Neural cell (in vitro differentiated cells): ENCODE results near the gene GRK1. TPM values are rescaled to one million over a fixed set of nuclear protein-coding genes. Genes with fewer than 3 reads are reported as not detected.

Source experiments
- H2AFZ ChIP-seq: fragments of 200-600, 300-800 bp; sonication (generic), shearing (Covaris generic); 2 replicates; pipeline ENCODE4 v1.6.0; 2014; ENCODE audit warnings: low read depth, mild to moderate bottlenecking, antibody characterized with exemption, low read length, moderate library complexity
- H3F3A ChIP-seq: fragments of 200-600 bp; shearing (Covaris generic); 2 replicates; pipeline ENCODE4 v1.6.1; 2016; ENCODE audit warnings: mild to moderate bottlenecking, moderate library complexity, mixed read lengths, antibody characterized with exemption, low read length; ENCODE audit not compliant: insufficient read depth, poor library complexity, severe bottlenecking
- H3K27ac ChIP-seq: fragments of 200-600, 300-800 bp; sonication (generic), shearing (Covaris generic); 2 replicates; pipeline ENCODE4 v1.5.1; 2014; ENCODE audit warnings: mild to moderate bottlenecking, low read length, moderate library complexity
- H3K27me3 ChIP-seq: fragments of 300-800, 200-600 bp; sonication (generic), shearing (Covaris generic); 2 replicates; pipeline ENCODE4 v1.6.0; 2014; ENCODE audit warnings: mild to moderate bottlenecking, low read depth, low read length, moderate library complexity; ENCODE audit not compliant: insufficient read depth
- H3K36me3 ChIP-seq: fragments of 300-800, 200-600 bp; sonication (generic), shearing (Covaris generic); 2 replicates; pipeline ENCODE4 v1.5.1; 2014; ENCODE audit warnings: mild to moderate bottlenecking, antibody characterized with exemption, low read length, moderate library complexity; ENCODE audit not compliant: insufficient read depth
- H3K4me2 ChIP-seq: fragments of 300-800, 200-600 bp; sonication (generic), shearing (Covaris generic); 2 replicates; pipeline ENCODE4 v1.6.0; 2014; ENCODE audit warnings: mild to moderate bottlenecking, low read length
- H3K4me3 ChIP-seq: fragments of 300-800, 200-600 bp; sonication (generic), shearing (Covaris generic); 2 replicates; pipeline ENCODE4 v1.5.1; 2014; ENCODE audit warnings: mild to moderate bottlenecking, low read length, moderate library complexity
- H3K79me2 ChIP-seq: fragments of 200-600 bp; shearing (Covaris generic); replicated peaks from 2 replicates; pipeline ENCODE4 v1.6.0; 2014; ENCODE audit warnings: mild to moderate bottlenecking, low read length, moderate library complexity; ENCODE audit not compliant: insufficient read depth
- H3K9ac ChIP-seq: fragments of 300-800, 200-600 bp; sonication (generic), shearing (Covaris generic); 2 replicates; pipeline ENCODE4 v1.6.1; 2016; ENCODE audit warnings: mild to moderate bottlenecking, low read length, mixed read lengths
- H3K9me2 ChIP-seq: fragments of 200-600 bp; shearing (Covaris generic); 2 replicates; pipeline ENCODE4 v1.6.1; 2016; ENCODE audit warnings: mild to moderate bottlenecking, low read length, mixed read lengths; ENCODE audit not compliant: insufficient read depth
- H3K9me3 ChIP-seq: fragments of 200-600, 300-800 bp; sonication (generic), shearing (Covaris generic); 2 replicates; pipeline ENCODE4 v1.6.1; 2016; ENCODE audit warnings: mild to moderate bottlenecking, mixed run types, low read length, moderate library complexity, mixed read lengths
- H4K20me1 ChIP-seq: fragments of 200-600 bp; shearing (Covaris generic); 2 replicates; pipeline ENCODE4 v1.6.1; 2016; ENCODE audit warnings: mild to moderate bottlenecking, mixed run types; ENCODE audit not compliant: insufficient read depth
- CTCF ChIP-seq: fragments of 450-650 bp; IDR thresholded peaks from 2 replicates; pipeline ENCODE4 v1.5.1; 2014; ENCODE audit warnings: antibody characterized with exemption, mild to moderate bottlenecking, moderate library complexity; ENCODE audit not compliant: poor library complexity, severe bottlenecking
- EP300 ChIP-seq: fragments of 450-650 bp; conservative IDR thresholded peaks from 2 replicates; pipeline ENCODE4 v1.6.1; 2014; ENCODE audit warnings: antibody characterized with exemption, mild to moderate bottlenecking, moderate library complexity; ENCODE audit not compliant: poor library complexity, severe bottlenecking
- EZH2 ChIP-seq: fragments of 200-600, 300-800 bp; shearing (Covaris generic), sonication (generic); IDR thresholded peaks from 2 replicates; pipeline ENCODE4 v1.6.1; 2014; ENCODE audit warnings: antibody characterized with exemption, low read length, borderline replicate concordance, mild to moderate bottlenecking; ENCODE audit not compliant: insufficient read depth, poor library complexity, severe bottlenecking
- MXI1 ChIP-seq: fragments of 450-650 bp; conservative IDR thresholded peaks from 2 replicates; pipeline ENCODE4 v1.6.1; 2014; ENCODE audit warnings: antibody characterized with exemption, mild to moderate bottlenecking; ENCODE audit not compliant: poor library complexity, severe bottlenecking
- POLR2AphosphoS5 ChIP-seq: IDR thresholded peaks from 2 replicates; pipeline ENCODE4 v1.6.1; 2012
- RAD21 ChIP-seq: fragments of 450-650 bp; conservative IDR thresholded peaks from 2 replicates; pipeline ENCODE4 v1.6.1; 2014; ENCODE audit warnings: antibody characterized with exemption, mild to moderate bottlenecking, moderate library complexity
- REST ChIP-seq: IDR thresholded peaks from 2 replicates; pipeline ENCODE4 v1.6.1; 2012; ENCODE audit warnings: borderline replicate concordance
- SMC3 ChIP-seq: fragments of 450-650 bp; conservative IDR thresholded peaks from 2 replicates; pipeline ENCODE4 v1.6.1; 2014; ENCODE audit warnings: antibody characterized with exemption, mild to moderate bottlenecking, moderate library complexity; ENCODE audit not compliant: poor library complexity
- TAF1 ChIP-seq: IDR thresholded peaks from 2 replicates; pipeline ENCODE4 v1.6.1; 2012; ENCODE audit warnings: low read depth
- polyA plus RNA-seq: library from polyadenylated mRNA; depleted of rRNA; stranded (reverse); fragments of >200 nt; gene quantifications from 2 replicates; pipeline ENCODE4 v1.2.3, GENCODE V29; 2014

GRK1 gene
- polyA plus RNA-seq, 1 donor from 2014 or later: 0.06 TPM

- no peak for TF ChIP-seq EZH2
- no peak for TF ChIP-seq MXI1
- TF ChIP-seq CTCF: no peak
- no peak for TF ChIP-seq RAD21
- TF ChIP-seq EP300: no peak
- no peak for TF ChIP-seq POLR2AphosphoS5
- no peak for TF ChIP-seq TAF1
- no peak for TF ChIP-seq SMC3
- TF ChIP-seq REST: no peak
- H3K4me2 ChIP-seq: no peak overlapping the region
- no peaks in the 10 kb centered on the region for H4K20me1 ChIP-seq
- H3K79me2 ChIP-seq: no peaks in the 10 kb centered on the region
- H3K36me3 ChIP-seq: no peaks in the 10 kb centered on the region
- H3K9ac ChIP-seq: no peak overlapping the region
- no peaks in the 10 kb centered on the region for H3K9me3 ChIP-seq
- H3K27me3 ChIP-seq: no peaks in the 10 kb centered on the region
- no peak overlapping the region for H3K4me3 ChIP-seq
- no peak overlapping the region for H3K27ac ChIP-seq
- no peaks in the 10 kb centered on the region for H3F3A ChIP-seq
- H3K9me2 ChIP-seq: no peaks in the 10 kb centered on the region
- no peak overlapping the region for H2AFZ ChIP-seq
Observed at GRCh38 chr13:113735194-113735593, 68.2 kb downstream of the GRK1 start.

- Histone ChIP-seq H3K27ac (no peak overlapping the region), H3K9me3 (no peaks in the 10 kb centered on the region), H3K27me3 (no peaks in the 10 kb centered on the region), H4K20me1 (no peaks in the 10 kb centered on the region), H3K9ac (no peak overlapping the region), H3K9me2 (no peaks in the 10 kb centered on the region), H3K79me2 (no peaks in the 10 kb centered on the region), H3K36me3 (no peaks in the 10 kb centered on the region), H3K4me3 (no peak overlapping the region), H2AFZ (no peak overlapping the region), H3K4me2 (no peak overlapping the region), H3F3A (no peaks in the 10 kb centered on the region)
- TF ChIP-seq CTCF: no peak
- no peak for TF ChIP-seq SMC3
- no peak for TF ChIP-seq RAD21
- no peak for TF ChIP-seq EP300
- TF ChIP-seq MXI1: no peak
- no peak for TF ChIP-seq TAF1
- no peak for TF ChIP-seq POLR2AphosphoS5
- no peak for TF ChIP-seq REST
- no peak for TF ChIP-seq EZH2
Observed at GRCh38 chr13:113735750-113736149, 68.7 kb downstream of the GRK1 start.
